Kidney tubule cell (primary cell): ENCODE measurements around the gene AOX1.
A peak's percentile ranks its signal among the peaks of the same experiment; 100 is the strongest.
"Not testable (repeated sequence)": the region's sequence is repeated elsewhere in the genome, so short reads cannot be mapped to it uniquely, and the experiment has no call there.

ENCODE experiments used
- DNase-seq: peaks from one replicate; pipeline ENCODE4 v3.0.0-alpha.2; 2018; ENCODE audit warnings: low spot score

AOX1 gene

GRCh38 chr2:200602584-200602983 is 16.8 kb downstream of the AOX1 start:
- no peak for DNase-seq

GRCh38 chr2:200603972-200604371 is 18.2 kb downstream of the AOX1 start:
- peak; percentile 90 for DNase-seq

- DNase-seq: no peak
These were observed 18.9 kb downstream of the AOX1 start for GRCh38 chr2:200604571-200605255.

GRCh38 chr2:200608341-200609027 is 22.7 kb downstream of the AOX1 start:
- DNase-seq: no peak

- peak; percentile 86 for DNase-seq
These were observed 23.3 kb downstream of the AOX1 start for GRCh38 chr2:200609028-200609614.

- not testable (repeated sequence) for DNase-seq
These were observed 24.4 kb downstream of the AOX1 start for GRCh38 chr2:200610217-200610616.

GRCh38 chr2:200613692-200614091 is 27.9 kb downstream of the AOX1 start:
- DNase-seq: no peak

GRCh38 chr2:200614249-200614648 is 28.4 kb downstream of the AOX1 start:
- no peak for DNase-seq

GRCh38 chr2:200615247-200615646 is 29.4 kb downstream of the AOX1 start:
- DNase-seq: peak; percentile 90

- peak; percentile 49 for DNase-seq
These were observed 30.4 kb downstream of the AOX1 start for GRCh38 chr2:200616193-200616592.

GRCh38 chr2:200616656-200617055 is 30.8 kb downstream of the AOX1 start:
- DNase-seq: no peak

GRCh38 chr2:200617156-200618053 is 31.6 kb downstream of the AOX1 start:
- DNase-seq: no peak

GRCh38 chr2:200618054-200618419 is 32.2 kb downstream of the AOX1 start:
- DNase-seq: no peak

- DNase-seq: no peak
These were observed 32.8 kb downstream of the AOX1 start for GRCh38 chr2:200618590-200619021.

GRCh38 chr2:200619279-200619678 is 33.5 kb downstream of the AOX1 start:
- DNase-seq: no peak

GRCh38 chr2:200620606-200621390 is 35.0 kb downstream of the AOX1 start:
- DNase-seq: no peak

GRCh38 chr2:200622106-200622505 is 36.3 kb downstream of the AOX1 start:
- no peak for DNase-seq

GRCh38 chr2:200624026-200624425 is 38.2 kb downstream of the AOX1 start:
- no peak for DNase-seq

GRCh38 chr2:200624658-200625057 is 38.8 kb downstream of the AOX1 start:
- peak; percentile 86 for DNase-seq

GRCh38 chr2:200625282-200625681 is 39.5 kb downstream of the AOX1 start:
- DNase-seq: no peak

- DNase-seq: peak; percentile 29
These were observed 40.1 kb downstream of the AOX1 start for GRCh38 chr2:200625958-200626363.
